Measurements from ENCODE around the gene TBXAS1.

Gene TBXAS1

GRCh38 chr7:140048138-140048537 lies 219.1 kb downstream of the TBXAS1 start:
- no peak for DNase-seq (ENCODE audit: low spot score)

- no peak for DNase-seq (ENCODE audit: low spot score)
Observed at GRCh38 chr7:140048989-140049338, 219.9 kb downstream of the TBXAS1 start.

GRCh38 chr7:140049339-140050024 lies 220.4 kb downstream of the TBXAS1 start:
- no peak for DNase-seq (ENCODE audit: low spot score)

GRCh38 chr7:140050100-140050499 lies 221.0 kb downstream of the TBXAS1 start:
- DNase-seq (ENCODE audit: low spot score) = no peak

- no peak for DNase-seq (ENCODE audit: low spot score)
Observed at GRCh38 chr7:140051820-140052219, 222.8 kb downstream of the TBXAS1 start.

- no peak for DNase-seq (ENCODE audit: low spot score)
Observed at GRCh38 chr7:140053812-140054539, 224.9 kb downstream of the TBXAS1 start.

- no peak for DNase-seq (ENCODE audit: low spot score)
Observed at GRCh38 chr7:140054751-140055150, 225.7 kb downstream of the TBXAS1 start.

- no peak for DNase-seq (ENCODE audit: low spot score)
Observed at GRCh38 chr7:140055833-140056232, 226.8 kb downstream of the TBXAS1 start.

GRCh38 chr7:140056431-140057142 lies 227.5 kb downstream of the TBXAS1 start:
- no peak for DNase-seq (ENCODE audit: low spot score)

GRCh38 chr7:140057143-140057535 lies 228.1 kb downstream of the TBXAS1 start:
- DNase-seq (ENCODE audit: low spot score) = no peak

- no peak for DNase-seq (ENCODE audit: low spot score)
Observed at GRCh38 chr7:140058517-140058916, 229.5 kb downstream of the TBXAS1 start.

GRCh38 chr7:140059273-140060242 lies 230.5 kb downstream of the TBXAS1 start:
- peak; percentile 65 for DNase-seq (ENCODE audit: low spot score)

GRCh38 chr7:140060243-140060630 lies 231.2 kb downstream of the TBXAS1 start:
- DNase-seq (ENCODE audit: low spot score) = peak; percentile 25

- DNase-seq (ENCODE audit: low spot score) = no peak
Observed at GRCh38 chr7:140060788-140061606, 231.9 kb downstream of the TBXAS1 start.

GRCh38 chr7:140061607-140061930 lies 232.5 kb downstream of the TBXAS1 start:
- no peak for DNase-seq (ENCODE audit: low spot score)

- peak; percentile 67 for DNase-seq (ENCODE audit: low spot score)
Observed at GRCh38 chr7:140062118-140062527, 233.1 kb downstream of the TBXAS1 start.

GRCh38 chr7:140062528-140063299 lies 233.7 kb downstream of the TBXAS1 start, which contains the start of gene PARP12:
PARP12 (minus strand) TSS chr7:140062951; CDS start chr7:140062847, 104 bp downstream.
- peak; percentile 87 for DNase-seq (ENCODE audit: low spot score)

- DNase-seq (ENCODE audit: low spot score) = no peak
Observed at GRCh38 chr7:140067052-140067451, 238.0 kb downstream of the TBXAS1 start.

GRCh38 chr7:140068033-140068432 lies 239.0 kb downstream of the TBXAS1 start:
- DNase-seq (ENCODE audit: low spot score) = no peak

GRCh38 chr7:140069298-140069949 lies 240.4 kb downstream of the TBXAS1 start:
- no peak for DNase-seq (ENCODE audit: low spot score)

All from CD4-positive, alpha-beta T cell treated with Interleukin-15 for 4 hours (primary cell).